Measurements from ENCODE around the gene MREG.

MREG gene

DNA sequence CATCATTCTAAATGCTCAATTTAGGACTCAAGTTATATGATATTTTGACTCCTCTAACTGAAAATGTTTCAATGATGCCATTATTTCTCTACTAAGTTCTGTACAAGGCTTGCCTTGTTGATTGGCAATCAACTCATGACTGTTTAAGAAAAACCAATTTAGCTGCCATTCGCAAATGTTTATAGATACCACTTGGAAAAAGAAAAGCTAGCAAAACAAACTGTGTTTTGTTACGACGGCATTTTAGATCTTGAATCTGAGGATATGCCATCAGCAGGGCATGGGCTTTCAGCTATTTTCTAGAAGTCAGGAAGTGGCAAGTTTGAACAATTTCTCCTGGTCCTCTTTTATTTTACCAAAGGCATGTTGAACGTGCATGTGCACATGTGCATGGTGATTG lies 65.3 kb downstream of the MREG start:
- TF ChIP-seq, protein P1, sequence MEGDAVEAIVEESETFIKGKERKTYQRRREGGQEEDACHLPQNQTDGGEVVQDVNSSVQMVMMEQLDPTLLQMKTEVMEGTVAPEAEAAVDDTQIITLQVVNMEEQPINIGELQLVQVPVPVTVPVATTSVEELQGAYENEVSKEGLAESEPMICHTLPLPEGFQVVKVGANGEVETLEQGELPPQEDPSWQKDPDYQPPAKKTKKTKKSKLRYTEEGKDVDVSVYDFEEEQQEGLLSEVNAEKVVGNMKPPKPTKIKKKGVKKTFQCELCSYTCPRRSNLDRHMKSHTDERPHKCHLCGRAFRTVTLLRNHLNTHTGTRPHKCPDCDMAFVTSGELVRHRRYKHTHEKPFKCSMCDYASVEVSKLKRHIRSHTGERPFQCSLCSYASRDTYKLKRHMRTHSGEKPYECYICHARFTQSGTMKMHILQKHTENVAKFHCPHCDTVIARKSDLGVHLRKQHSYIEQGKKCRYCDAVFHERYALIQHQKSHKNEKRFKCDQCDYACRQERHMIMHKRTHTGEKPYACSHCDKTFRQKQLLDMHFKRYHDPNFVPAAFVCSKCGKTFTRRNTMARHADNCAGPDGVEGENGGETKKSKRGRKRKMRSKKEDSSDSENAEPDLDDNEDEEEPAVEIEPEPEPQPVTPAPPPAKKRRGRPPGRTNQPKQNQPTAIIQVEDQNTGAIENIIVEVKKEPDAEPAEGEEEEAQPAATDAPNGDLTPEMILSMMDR (conservative IDR thresholded peaks at IDR 0.05; ENCODE audit: low read length) = no peak
- no peak overlapping the region for H3K4me3 ChIP-seq (ENCODE audit: low read length)
- DNase-seq (ENCODE audit: low read depth) = no peak

GRCh38 chr2:215946586-215946985 lies 66.8 kb downstream of the MREG start:
- TF ChIP-seq, protein P1 (conservative IDR thresholded peaks at IDR 0.05; ENCODE audit: low read length) = no peak
- no peak for DNase-seq (ENCODE audit: low read depth)
- no peak overlapping the region for H3K4me3 ChIP-seq (ENCODE audit: low read length)

DNA sequence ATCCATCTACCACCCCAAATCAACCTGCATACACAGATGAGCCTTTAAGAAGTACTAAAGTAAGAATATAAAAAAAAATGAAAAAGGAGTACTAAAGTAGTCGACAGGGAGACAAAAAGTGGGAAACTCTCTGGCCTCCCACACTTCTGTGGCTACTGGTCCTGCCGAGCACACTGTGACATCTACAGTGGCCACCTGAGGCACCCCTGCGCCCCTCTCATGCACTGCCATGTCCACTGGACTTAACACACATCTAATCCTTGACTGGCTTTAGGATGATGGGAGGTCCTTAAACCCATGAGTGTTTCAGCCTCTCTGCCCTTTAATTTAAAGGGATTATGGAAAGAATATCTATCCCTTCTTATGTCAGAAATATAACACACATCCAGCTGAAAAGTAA lies 71.2 kb downstream of the MREG start:
- TF ChIP-seq, protein P1 (conservative IDR thresholded peaks at IDR 0.05; ENCODE audit: low read length) = no peak
- no peak for DNase-seq (ENCODE audit: low read depth)
- H3K4me3 ChIP-seq (ENCODE audit: low read length) = no peak overlapping the region

- DNase-seq (ENCODE audit: low read depth) = peak; percentile 9
- TF ChIP-seq, protein P1 (conservative IDR thresholded peaks at IDR 0.05; ENCODE audit: low read length) = no peak
These were observed 71.6 kb downstream of the MREG start for GRCh38 chr2:215941726-215942125.

DNA sequence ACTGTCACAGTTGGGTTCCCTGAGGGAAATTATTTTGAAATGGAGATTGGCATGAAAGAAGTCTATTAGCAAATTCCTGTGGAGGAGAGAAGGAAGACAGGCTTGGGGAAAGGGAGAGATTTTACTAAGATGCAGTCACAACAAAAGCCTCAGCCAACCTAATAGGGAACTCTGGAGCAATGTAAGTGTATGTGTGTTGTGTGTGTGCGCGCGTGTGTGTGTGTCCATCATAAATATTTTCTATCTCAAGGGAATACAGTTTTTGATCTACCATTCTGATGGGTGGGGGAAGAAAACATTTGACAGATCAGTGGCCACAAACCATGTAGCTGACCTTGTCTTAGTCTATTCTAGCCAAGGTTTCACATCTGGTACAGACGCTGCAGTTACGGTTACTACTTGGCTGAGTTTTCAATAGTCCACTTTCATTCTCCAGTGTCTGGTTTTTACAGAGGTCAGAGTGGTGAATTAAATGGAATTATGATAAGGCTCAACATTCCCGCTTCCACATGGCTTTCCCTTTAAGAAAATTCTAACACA lies 72.6 kb downstream of the MREG start:
- TF ChIP-seq, protein P1 (conservative IDR thresholded peaks at IDR 0.05; ENCODE audit: low read length) = no peak
- peak; percentile 61 for DNase-seq (ENCODE audit: low read depth)
- no peak overlapping the region for H3K4me3 ChIP-seq (ENCODE audit: low read length)

More at GRCh38 chr2:215941726-215942125, 71.6 kb downstream of the MREG start:
- no peak overlapping the region for H3K4me3 ChIP-seq (ENCODE audit: low read length)

DNA sequence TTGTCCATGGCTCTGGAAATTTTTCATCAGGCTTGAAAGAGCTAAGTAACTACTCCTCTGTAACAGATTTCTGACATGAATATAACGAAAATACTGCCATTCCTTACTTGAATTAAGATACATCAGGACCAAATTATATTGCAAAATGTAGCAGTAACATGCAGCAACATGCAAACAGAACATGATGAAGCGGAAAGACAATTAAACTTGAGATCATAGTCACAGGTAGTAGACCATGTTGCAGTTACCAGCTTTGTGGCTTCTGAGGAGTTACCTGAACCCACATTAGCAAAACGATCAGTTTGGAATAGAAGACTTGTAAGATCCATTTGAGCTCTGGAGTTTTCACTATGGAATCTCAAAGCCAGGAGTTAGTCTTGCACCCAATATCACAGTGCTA lies 76.2 kb downstream of the MREG start:
- H3K4me3 ChIP-seq (ENCODE audit: low read length) = no peak overlapping the region
- TF ChIP-seq, protein P1 (conservative IDR thresholded peaks at IDR 0.05; ENCODE audit: low read length) = no peak
- no peak for DNase-seq (ENCODE audit: low read depth)

DNA sequence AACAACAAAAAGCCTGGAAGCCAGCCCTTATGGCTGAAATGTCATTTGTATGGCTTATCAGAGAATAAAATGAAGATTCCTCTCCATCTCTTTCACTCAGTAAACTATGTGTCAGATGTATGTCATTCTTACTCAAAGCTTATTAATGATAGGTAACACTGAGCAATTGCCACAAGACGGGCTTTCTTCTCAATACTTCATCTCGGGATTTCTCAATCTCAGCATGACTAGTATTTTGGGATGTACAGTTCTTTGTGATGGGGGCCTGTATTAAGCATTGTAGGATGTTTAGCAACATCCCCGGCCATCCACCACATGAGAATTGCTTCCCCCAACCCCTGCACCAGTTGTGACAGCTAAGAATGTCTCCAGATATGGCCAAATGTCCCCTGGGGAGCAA lies 80.2 kb downstream of the MREG start:
- no peak for DNase-seq (ENCODE audit: low read depth)
- TF ChIP-seq, protein P1 (conservative IDR thresholded peaks at IDR 0.05; ENCODE audit: low read length) = no peak
- H3K4me3 ChIP-seq (ENCODE audit: low read length) = no peak overlapping the region

Data from AG10803 (cell line).